CD14-positive monocyte (primary cell): ENCODE results near the gene NPPA. TPM values are rescaled to one million over a fixed set of nuclear protein-coding genes. Genes with fewer than 3 reads are reported as not detected.

Experiments
- DNase-seq, 3 donors: peaks; one replicate each; pipeline ENCODE4 v3.0.0-alpha.2; 2011 to 2022
- H2AFZ ChIP-seq: 2 replicates; pipeline ENCODE4 v1.6.0; 2012; ENCODE audit warnings: mild to moderate bottlenecking, low read depth, low read length, inconsistent platforms; ENCODE audit not compliant: insufficient read depth, poor library complexity, severe bottlenecking
- H3K27ac ChIP-seq, 2 donors: 1 replicate in 1 of 2; 2 replicates in 1 of 2; pipeline ENCODE4 v1.5.1; 2012 to 2013; ENCODE audit warnings: low read length in 2 of 2, control low read depth in 1 of 2, inconsistent platforms in 1 of 2, low read depth in 1 of 2, mild to moderate bottlenecking in 1 of 2
- H3K27me3 ChIP-seq, 2 donors: one replicate each; pipeline versions ENCODE4 v1.6.0 to v1.6.1; 2011 to 2013; ENCODE audit warnings: low read length in 2 of 2; ENCODE audit not compliant: control insufficient read depth in 2 of 2, insufficient read depth in 2 of 2
- H3K36me3 ChIP-seq, 2 donors: replicated peaks in 1 of 2; 1 replicate in 1 of 2; 2 replicates in 1 of 2; pipeline versions ENCODE4 v1.5.1 to v1.6.1; 2012 to 2013; ENCODE audit warnings: low read length in 2 of 2, control low read depth in 1 of 2, inconsistent platforms in 1 of 2, mild to moderate bottlenecking in 1 of 2; ENCODE audit not compliant: insufficient read depth in 2 of 2, control insufficient read depth in 1 of 2
- H3K4me1 ChIP-seq, 2 donors: 1 replicate in 1 of 2; 2 replicates in 1 of 2; pipeline versions ENCODE4 v1.5.1 to v1.6.1; 2012 to 2013; ENCODE audit warnings: low read length in 2 of 2, control low read depth in 1 of 2, inconsistent platforms in 1 of 2, mild to moderate bottlenecking in 1 of 2, moderate library complexity in 1 of 2; ENCODE audit not compliant: insufficient read depth in 2 of 2, control insufficient read depth in 1 of 2
- H3K4me2 ChIP-seq: replicated peaks from 2 replicates; pipeline ENCODE3; 2012; ENCODE audit warnings: low read length, moderate library complexity, mild to moderate bottlenecking; ENCODE audit not compliant: poor library complexity, severe bottlenecking; ENCODE audit errors: extremely low read depth
- H3K4me3 ChIP-seq, 3 experiments: fragments of 200-600 bp in 1 of 3; sonication (generic) in 1 of 3; replicated peaks in 1 of 3; 1 replicate in 2 of 3; 2 replicates in 1 of 3; pipeline ENCODE4 v1.5.1; 2011 to 2013; ENCODE audit warnings: low read length in 3 of 3, mild to moderate bottlenecking in 3 of 3, control low read depth in 2 of 3, low read depth in 2 of 3, inconsistent platforms in 1 of 3, moderate library complexity in 1 of 3
- H3K79me2 ChIP-seq: 2 replicates; pipeline ENCODE4 v1.6.0; 2012; ENCODE audit warnings: mild to moderate bottlenecking, control low read depth, inconsistent platforms, low read length, moderate library complexity; ENCODE audit not compliant: insufficient read depth
- H3K9ac ChIP-seq: 2 replicates; pipeline ENCODE4 v1.6.0; 2017; ENCODE audit warnings: low read length, mild to moderate bottlenecking; ENCODE audit not compliant: insufficient read depth, poor library complexity, severe bottlenecking
- H3K9me3 ChIP-seq, 2 donors: replicated peaks in 1 of 2; 1 replicate in 1 of 2; 2 replicates in 1 of 2; pipeline versions ENCODE4 v1.5.1 to v1.6.1; 2012 to 2013; ENCODE audit warnings: low read length in 2 of 2, control low read depth in 1 of 2; ENCODE audit not compliant: control insufficient read depth in 1 of 2, insufficient read depth in 1 of 2
- H4K20me1 ChIP-seq: 2 replicates; pipeline ENCODE4 v1.6.0; 2012; ENCODE audit warnings: mild to moderate bottlenecking, low read length, control low read depth, moderate library complexity; ENCODE audit not compliant: insufficient read depth
- H3K27ac Mint-ChIP-seq, 7 donors: one replicate each; pipeline ENCODE4 v1.8.0; 2020; ENCODE audit warnings: mild to moderate bottlenecking in 7 of 7, mixed read lengths in 7 of 7, moderate library complexity in 6 of 7, inconsistent platforms in 2 of 7
- H3K27me3 Mint-ChIP-seq, 3 donors: one replicate each; pipeline ENCODE4 v1.8.0; 2021 to 2022; ENCODE audit warnings: low read depth in 3 of 3, mild to moderate bottlenecking in 3 of 3, mixed read lengths in 3 of 3, moderate library complexity in 3 of 3, inconsistent platforms in 1 of 3
- H3K36me3 Mint-ChIP-seq, 2 donors: one replicate each; pipeline ENCODE4 v1.8.0; 2020; ENCODE audit warnings: mixed read lengths in 2 of 2, inconsistent platforms in 1 of 2, mild to moderate bottlenecking in 1 of 2
- H3K4me1 Mint-ChIP-seq: one replicate; pipeline ENCODE4 v1.8.0; 2020; ENCODE audit warnings: mild to moderate bottlenecking, mixed read lengths
- H3K4me3 Mint-ChIP-seq, 2 donors: one replicate each; pipeline ENCODE4 v1.8.0; 2020; ENCODE audit warnings: mild to moderate bottlenecking in 2 of 2, mixed read lengths in 2 of 2, moderate library complexity in 1 of 2
- H3K9me3 Mint-ChIP-seq, 7 donors: one replicate each; pipeline ENCODE4 v1.8.0; 2020 to 2022; ENCODE audit warnings: mixed read lengths in 7 of 7, mild to moderate bottlenecking in 6 of 7, moderate library complexity in 6 of 7, inconsistent platforms in 2 of 7
- CTCF ChIP-seq: fragments of 200-600 bp; IDR thresholded peaks from one replicate; pipeline ENCODE4 v1.8.0; 2022; ENCODE audit warnings: antibody characterized with exemption, mild to moderate bottlenecking
- WGBS: methylation state at CpG from one replicate; pipeline ENCODE4 v1.1.5; 2013; ENCODE audit warnings: missing lambda C conversion rate; ENCODE audit not compliant: insufficient coverage; 5-methylcytosine and 5-hydroxymethylcytosine counted together
- intact Hi-C, 2 donors: fragments of 100-400 bp; cut with micrococcal nuclease; formaldehyde crosslinking; loops; one replicate each; pipeline versions ENCODE4 v1.15.0 to v1.15.1; 2023
- polyA plus RNA-seq, 3 donors: library from polyadenylated mRNA; depleted of rRNA in 1 of 3; unstranded in 2 of 3; stranded (reverse) in 1 of 3; fragments of 300-500 nt in 2 of 3; fragments of >200 nt in 1 of 3; fragmentation: Illumina TruSeq in 2 of 3; gene quantifications; 1 replicate in 2 of 3; 2 replicates in 1 of 3; pipeline ENCODE4 v1.2.3, GENCODE V29; 2012 to 2021

Gene NPPA
- polyA plus RNA-seq, 3 donors: not detected

- H3K36me3 ChIP-seq: peaks cover 95 to 97% of the 10 kb centered on the region in 2 donors
- Mint-ChIP-seq H3K27ac (peak overlapping the region in 3 of 7 donors; percentile 6 to 77 (median 68)), H3K9me3 (no peaks in the 10 kb centered on the region), H3K27me3 (no peaks in the 10 kb centered on the region), H3K36me3 (peaks cover 94 to 100% of the 10 kb centered on the region in 2 donors), H3K4me1 (peaks cover 17% of the 10 kb centered on the region), H3K4me3 (no peak overlapping the region)
- intact Hi-C loops: no loop called here
- H3K9ac ChIP-seq: no peak overlapping the region
- no peak overlapping the region for H3K27ac ChIP-seq
- H3K9me3 ChIP-seq: no peaks in the 10 kb centered on the region
- DNase-seq: no peak
- peaks cover 12 to 15% of the 10 kb centered on the region in 2 donors for H3K4me1 ChIP-seq
- H3K27me3 ChIP-seq: no peaks in the 10 kb centered on the region
- no peaks in the 10 kb centered on the region for H3K79me2 ChIP-seq
- no peak for TF ChIP-seq CTCF
- WGBS: 94% methylated on average over 31 of the region's 36 CpGs
- no peak overlapping the region for H3K4me3 ChIP-seq
- no peak overlapping the region for H3K4me2 ChIP-seq
- no peak overlapping the region for H2AFZ ChIP-seq
- peaks cover 18% of the 10 kb centered on the region for H4K20me1 ChIP-seq
Measured at GRCh38 chr1:11836955-11837766, 10.4 kb downstream of the NPPA start.

- H3K36me3 ChIP-seq: peaks cover 95 to 97% of the 10 kb centered on the region in 2 donors
- intact Hi-C loops: no loop called here
- 95% methylated on average over 22 of the region's 28 CpGs for WGBS
Measured at GRCh38 chr1:11835441-11836225, 11.9 kb downstream of the NPPA start.

More at GRCh38 chr1:11835441-11836225, 11.9 kb downstream of the NPPA start:
- Histone ChIP-seq H3K9ac (no peak overlapping the region), H3K4me2 (no peak overlapping the region), H3K9me3 (no peaks in the 10 kb centered on the region), H3K27ac (no peak overlapping the region), H3K4me1 (no peaks in the 10 kb centered on the region), H2AFZ (no peak overlapping the region), H4K20me1 (peaks cover 17% of the 10 kb centered on the region), H3K27me3 (no peaks in the 10 kb centered on the region), H3K4me3 (no peak overlapping the region), H3K79me2 (no peaks in the 10 kb centered on the region)
- Mint-ChIP-seq H3K36me3 (peaks cover 93 to 95% of the 10 kb centered on the region in 2 donors), H3K27me3 (no peaks in the 10 kb centered on the region), H3K9me3 (no peaks in the 10 kb centered on the region), H3K4me3 (no peak overlapping the region), H3K4me1 (peaks cover 2% of the 10 kb centered on the region), H3K27ac (peak overlapping the region in 1 of 7 donors; percentile 1)
- no peak for TF ChIP-seq CTCF
- no peak for DNase-seq
